ENCODE data around the gene GALR3.

GALR3 gene

DNA sequence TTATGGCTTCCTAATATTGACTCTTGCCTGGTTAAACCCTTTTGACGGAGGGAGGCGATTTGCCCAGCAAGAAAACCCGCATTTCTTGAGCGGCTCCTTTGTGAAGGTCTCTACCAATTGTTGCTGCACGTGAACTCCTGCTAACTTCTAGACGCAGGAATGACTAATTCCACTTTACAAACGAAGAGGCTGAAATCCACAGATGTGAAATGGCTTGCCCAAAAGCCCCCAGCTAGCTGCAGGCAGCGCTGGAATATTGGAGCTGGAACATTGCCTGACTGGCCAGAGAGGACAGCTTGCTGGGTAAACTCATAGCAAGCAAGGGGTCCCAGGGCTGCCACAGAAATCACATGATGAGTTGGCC, 14.9 kb upstream of the GALR3 start:
- Histone ChIP-seq H3K79me2 (ENCODE audit: insufficient read depth, low read length) (peaks cover 13% of the 10 kb centered on the region; the same call in 1 of the 2 replicates), H3K9ac (ENCODE audit: low read depth, low read length, poor library complexity, severe bottlenecking) (peak overlapping the region; percentile 76), H3K4me2 (ENCODE audit: low read depth, low read length, poor library complexity, severe bottlenecking) (peak overlapping the region; percentile 86), H3K4me1 (ENCODE audit: insufficient read depth, low read length, poor library complexity, severe bottlenecking) (peaks cover 25% of the 10 kb centered on the region), H4K20me1 (ENCODE audit: insufficient read depth, low read length, poor library complexity, severe bottlenecking) (no peaks in the 10 kb centered on the region), H2AFZ (ENCODE audit: low read length) (peak overlapping the region; percentile 93), H3K9me3 (ENCODE audit: insufficient read depth, low read depth, low read length) (no peaks in the 10 kb centered on the region), H3F3A (ENCODE audit: low read depth) (no peaks in the 10 kb centered on the region), H3K4me3 (ENCODE audit: low read length, poor library complexity, severe bottlenecking) (peak overlapping the region; percentile 84), H3K9me2 (replicated peaks; ENCODE audit: low read depth, low read length) (no peaks in the 10 kb centered on the region), H3K27me3 (ENCODE audit: insufficient read depth, low read length, poor library complexity, severe bottlenecking) (peaks cover 10% of the 10 kb centered on the region), H3K36me3 (ENCODE audit: insufficient read depth, low read length) (no peaks in the 10 kb centered on the region)
- TF ChIP-seq, protein P1, sequence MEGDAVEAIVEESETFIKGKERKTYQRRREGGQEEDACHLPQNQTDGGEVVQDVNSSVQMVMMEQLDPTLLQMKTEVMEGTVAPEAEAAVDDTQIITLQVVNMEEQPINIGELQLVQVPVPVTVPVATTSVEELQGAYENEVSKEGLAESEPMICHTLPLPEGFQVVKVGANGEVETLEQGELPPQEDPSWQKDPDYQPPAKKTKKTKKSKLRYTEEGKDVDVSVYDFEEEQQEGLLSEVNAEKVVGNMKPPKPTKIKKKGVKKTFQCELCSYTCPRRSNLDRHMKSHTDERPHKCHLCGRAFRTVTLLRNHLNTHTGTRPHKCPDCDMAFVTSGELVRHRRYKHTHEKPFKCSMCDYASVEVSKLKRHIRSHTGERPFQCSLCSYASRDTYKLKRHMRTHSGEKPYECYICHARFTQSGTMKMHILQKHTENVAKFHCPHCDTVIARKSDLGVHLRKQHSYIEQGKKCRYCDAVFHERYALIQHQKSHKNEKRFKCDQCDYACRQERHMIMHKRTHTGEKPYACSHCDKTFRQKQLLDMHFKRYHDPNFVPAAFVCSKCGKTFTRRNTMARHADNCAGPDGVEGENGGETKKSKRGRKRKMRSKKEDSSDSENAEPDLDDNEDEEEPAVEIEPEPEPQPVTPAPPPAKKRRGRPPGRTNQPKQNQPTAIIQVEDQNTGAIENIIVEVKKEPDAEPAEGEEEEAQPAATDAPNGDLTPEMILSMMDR (conservative IDR thresholded peaks at IDR 0.05; ENCODE audit: low read length): no peak
- no peak for TF ChIP-seq EZH2phosphoT487 (IDR thresholded peaks at IDR 0.05; ENCODE audit: borderline replicate concordance)

DNA sequence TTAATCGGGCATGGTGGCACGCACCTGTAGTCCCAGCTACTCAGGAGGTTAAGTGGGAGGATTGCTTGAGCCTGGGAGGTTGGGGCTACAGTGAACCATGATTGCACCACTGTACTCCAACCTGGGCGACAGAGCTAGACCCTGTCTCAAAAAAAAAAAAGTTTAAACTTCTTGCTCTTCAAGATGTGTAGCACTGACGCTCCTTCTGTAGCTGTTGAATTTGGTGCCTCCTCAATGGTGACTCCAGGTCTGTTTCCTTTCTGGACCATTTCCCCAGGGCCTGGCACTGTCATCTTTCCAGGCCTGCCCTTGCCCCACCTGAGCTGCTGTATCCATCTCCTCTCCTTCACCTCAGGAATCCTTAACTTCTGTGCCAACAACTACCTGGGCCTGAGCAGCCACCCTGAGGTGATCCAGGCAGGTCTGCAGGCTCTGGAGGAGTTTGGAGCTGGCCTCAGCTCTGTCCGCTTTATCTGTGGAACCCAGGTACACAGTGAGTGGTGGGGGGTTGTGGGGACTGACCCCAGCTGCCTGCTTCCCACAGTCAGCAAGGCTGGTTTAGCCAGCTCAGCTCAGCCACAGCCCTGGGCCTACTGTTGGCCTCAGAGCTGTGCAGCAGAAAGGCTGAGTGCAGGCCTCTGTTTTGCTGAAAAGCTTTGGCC, 13.4 kb upstream of the GALR3 start:
- H3K9ac ChIP-seq (ENCODE audit: low read depth, low read length, poor library complexity, severe bottlenecking): no peak overlapping the region

DNA sequence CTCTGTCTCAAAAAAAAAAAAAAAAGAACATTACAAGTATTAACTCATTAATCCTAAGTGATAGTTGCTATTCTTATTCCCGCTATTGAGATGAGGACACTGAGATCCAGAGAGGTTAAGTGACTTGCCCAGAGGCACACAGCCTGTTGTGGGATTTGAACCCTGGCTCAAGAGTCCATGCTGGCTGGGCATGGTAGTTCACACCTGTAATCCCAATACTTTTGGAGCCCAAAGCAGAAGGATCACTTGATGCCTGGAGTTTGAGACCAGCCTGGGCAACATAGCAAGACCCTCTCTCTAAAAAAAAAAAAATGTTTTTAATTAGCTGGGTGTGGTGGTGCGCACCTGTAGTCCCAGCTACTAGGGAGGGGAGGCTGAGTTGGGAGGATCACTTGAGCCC, 11.3 kb upstream of the GALR3 start:
- Histone ChIP-seq H3K9ac (ENCODE audit: low read depth, low read length, poor library complexity, severe bottlenecking) (no peak overlapping the region), H2AFZ (ENCODE audit: low read length) (no peak overlapping the region), H3K4me1 (ENCODE audit: insufficient read depth, low read length, poor library complexity, severe bottlenecking) (peaks cover 15% of the 10 kb centered on the region), H3K79me2 (ENCODE audit: insufficient read depth, low read length) (peaks cover 13% of the 10 kb centered on the region; the same call in 1 of the 2 replicates), H3K27me3 (ENCODE audit: insufficient read depth, low read length, poor library complexity, severe bottlenecking) (no peaks in the 10 kb centered on the region), H3K9me3 (ENCODE audit: insufficient read depth, low read depth, low read length) (no peaks in the 10 kb centered on the region), H3K9me2 (replicated peaks; ENCODE audit: low read depth, low read length) (no peaks in the 10 kb centered on the region), H3F3A (ENCODE audit: low read depth) (no peaks in the 10 kb centered on the region), H3K4me2 (ENCODE audit: low read depth, low read length, poor library complexity, severe bottlenecking) (no peak overlapping the region), H3K4me3 (ENCODE audit: low read length, poor library complexity, severe bottlenecking) (no peak overlapping the region), H4K20me1 (ENCODE audit: insufficient read depth, low read length, poor library complexity, severe bottlenecking) (no peaks in the 10 kb centered on the region), H3K36me3 (ENCODE audit: insufficient read depth, low read length) (no peaks in the 10 kb centered on the region)
- TF ChIP-seq EZH2phosphoT487 (IDR thresholded peaks at IDR 0.05; ENCODE audit: borderline replicate concordance): no peak
- TF ChIP-seq, protein P1 (conservative IDR thresholded peaks at IDR 0.05; ENCODE audit: low read length): no peak

More for the DNA sequence above, 13.4 kb upstream of the GALR3 start:
- Histone ChIP-seq H3K9me3 (ENCODE audit: insufficient read depth, low read depth, low read length) (no peaks in the 10 kb centered on the region), H3K36me3 (ENCODE audit: insufficient read depth, low read length) (no peaks in the 10 kb centered on the region), H3K9me2 (replicated peaks; ENCODE audit: low read depth, low read length) (no peaks in the 10 kb centered on the region), H3K4me2 (ENCODE audit: low read depth, low read length, poor library complexity, severe bottlenecking) (peak overlapping the region; percentile 86), H3K79me2 (ENCODE audit: insufficient read depth, low read length) (peaks cover 13% of the 10 kb centered on the region; the same call in 1 of the 2 replicates), H3K4me1 (ENCODE audit: insufficient read depth, low read length, poor library complexity, severe bottlenecking) (peaks cover 25% of the 10 kb centered on the region), H3K27me3 (ENCODE audit: insufficient read depth, low read length, poor library complexity, severe bottlenecking) (no peaks in the 10 kb centered on the region), H2AFZ (ENCODE audit: low read length) (no peak overlapping the region), H4K20me1 (ENCODE audit: insufficient read depth, low read length, poor library complexity, severe bottlenecking) (no peaks in the 10 kb centered on the region), H3K4me3 (ENCODE audit: low read length, poor library complexity, severe bottlenecking) (no peak overlapping the region), H3F3A (ENCODE audit: low read depth) (no peaks in the 10 kb centered on the region)
- TF ChIP-seq EZH2phosphoT487 (IDR thresholded peaks at IDR 0.05; ENCODE audit: borderline replicate concordance): no peak
- TF ChIP-seq, protein P1 (conservative IDR thresholded peaks at IDR 0.05; ENCODE audit: low read length): no peak
